ENCODE results near the gene ADARB2.

The ADARB2 gene

GRCh38 chr10:1608851-1609647 lies 128.3 kb downstream of the ADARB2 start:
- no peak for DNase-seq

GRCh38 chr10:1608408-1608807 lies 128.9 kb downstream of the ADARB2 start:
- DNase-seq = no peak

GRCh38 chr10:1607466-1607865 lies 129.9 kb downstream of the ADARB2 start:
- DNase-seq = no peak

- DNase-seq = no peak
Measured at GRCh38 chr10:1605999-1606940, 131.1 kb downstream of the ADARB2 start.

GRCh38 chr10:1605121-1605520 lies 132.2 kb downstream of the ADARB2 start:
- DNase-seq = no peak

GRCh38 chr10:1604246-1604645 lies 133.1 kb downstream of the ADARB2 start:
- DNase-seq = no peak

- no peak for DNase-seq
Measured at GRCh38 chr10:1603181-1603580, 134.1 kb downstream of the ADARB2 start.

- no peak for DNase-seq
Measured at GRCh38 chr10:1602037-1602484, 135.3 kb downstream of the ADARB2 start.

GRCh38 chr10:1601406-1601805 lies 135.9 kb downstream of the ADARB2 start:
- no peak for DNase-seq

- no peak for DNase-seq
Measured at GRCh38 chr10:1600861-1601260, 136.5 kb downstream of the ADARB2 start.

GRCh38 chr10:1598393-1599153 lies 138.8 kb downstream of the ADARB2 start:
- DNase-seq = no peak

- DNase-seq = no peak
Measured at GRCh38 chr10:1597370-1598146, 139.8 kb downstream of the ADARB2 start.

- DNase-seq = no peak
Measured at GRCh38 chr10:1596482-1597099, 140.7 kb downstream of the ADARB2 start.

GRCh38 chr10:1595726-1596125 lies 141.6 kb downstream of the ADARB2 start:
- DNase-seq = no peak

- DNase-seq = no peak
Measured at GRCh38 chr10:1595242-1595600, 142.1 kb downstream of the ADARB2 start.

- DNase-seq = no peak
Measured at GRCh38 chr10:1594372-1595241, 142.7 kb downstream of the ADARB2 start.

GRCh38 chr10:1591742-1592141 lies 145.6 kb downstream of the ADARB2 start:
- DNase-seq = no peak

- no peak for DNase-seq
Measured at GRCh38 chr10:1591045-1591444, 146.3 kb downstream of the ADARB2 start.

GRCh38 chr10:1589257-1589656 lies 148.1 kb downstream of the ADARB2 start:
- no peak for DNase-seq

- DNase-seq = no peak
Measured at GRCh38 chr10:1582739-1583138, 154.6 kb downstream of the ADARB2 start.

- DNase-seq = no peak
Measured at GRCh38 chr10:1581189-1581588, 156.1 kb downstream of the ADARB2 start.

Measured in stimulated activated CD4-positive, alpha-beta T cell treated with anti-CD3 and anti-CD28 coated beads, Interleukin-1b, Interleukin-23, amount 100 ng/mL, for 48 hours (primary cell).